HEK293 (cell line): ENCODE measurements around the gene PDGFC.

Experiments
- CTCF ChIA-PET: fragments of 350-600 bp; formaldehyde crosslinking; extraction: SDS; loops from one replicate; lab custom pipeline; 2021; ENCODE audit warnings: antibody characterized with exemption; lab: Yijun Ruan, JAX
- POLR2A ChIA-PET: fragments of 300-600 bp; formaldehyde crosslinking; extraction: SDS; loops from one replicate; lab custom pipeline; 2020; ENCODE audit warnings: antibody characterized with exemption, inconsistent platforms; lab: Yijun Ruan, JAX
- H3K27ac ChIP-seq: fragments of 200-500 bp; sonication (Bioruptor generic); 2 replicates; pipeline ENCODE4 v1.5.1; 2014; ENCODE audit warnings: low read depth, low read length, control low read depth, inconsistent platforms; ENCODE audit errors: extremely low read depth
- H3K36me3 ChIP-seq, 2 experiments: fragments of 200-500 bp in 1 of 2; sonication (Bioruptor generic) in 1 of 2; 1 replicate in 1 of 2; 2 replicates in 1 of 2; pipeline ENCODE4 v1.5.1; 2014 to 2017; ENCODE audit warnings: inconsistent platforms in 2 of 2, low read length in 2 of 2; ENCODE audit not compliant: control insufficient read depth in 2 of 2, insufficient read depth in 1 of 2
- H3K4me1 ChIP-seq: fragments of 200-500 bp; sonication (Bioruptor generic); 2 replicates; pipeline ENCODE4 v1.5.1; 2014; ENCODE audit warnings: mild to moderate bottlenecking, low read length, inconsistent platforms; ENCODE audit not compliant: control insufficient read depth, insufficient read depth
- H3K4me3 ChIP-seq: 2 replicates; pipeline ENCODE4 v1.5.1; 2011; ENCODE audit warnings: low read depth, mild to moderate bottlenecking, control low read depth, low read length, moderate library complexity
- H3K9me3 ChIP-seq: fragments of 200-500 bp; sonication (Bioruptor generic); 2 replicates; pipeline ENCODE4 v1.5.1; 2014; ENCODE audit warnings: low read depth, low read length, inconsistent platforms; ENCODE audit not compliant: control insufficient read depth, insufficient read depth
- BCL11B ChIP-seq: fragments of 450-650 bp; formaldehyde crosslinking; IDR thresholded peaks from 2 replicates; pipeline ENCODE4 v1.5.1; 2016; ENCODE audit warnings: low read depth, missing biosample characterization, missing genetic modification characterization
- GFI1B ChIP-seq: fragments of 450-650 bp; formaldehyde crosslinking; IDR thresholded peaks from 2 replicates; pipeline ENCODE4 v1.5.1; 2016; ENCODE audit warnings: missing biosample characterization, missing genetic modification characterization
- PRDM1 ChIP-seq: fragments of 450-650 bp; formaldehyde crosslinking; IDR thresholded peaks from 2 replicates; pipeline ENCODE4; 2016; ENCODE audit warnings: missing biosample characterization, missing genetic modification characterization
- ZBTB17 ChIP-seq: fragments of 450-650 bp; formaldehyde crosslinking; IDR thresholded peaks from 2 replicates; pipeline ENCODE4 v1.5.1; 2016; ENCODE audit warnings: missing biosample characterization, missing genetic modification characterization
- ZEB2 ChIP-seq: fragments of 450-650 bp; formaldehyde crosslinking; IDR thresholded peaks from 2 replicates; pipeline ENCODE4 v1.5.1; 2016; ENCODE audit warnings: missing biosample characterization, missing genetic modification characterization
- ZNF302 ChIP-seq: fragments of 450-650 bp; formaldehyde crosslinking; IDR thresholded peaks from 2 replicates; pipeline ENCODE4 v1.5.1; 2016; ENCODE audit warnings: missing biosample characterization, missing genetic modification characterization, low read depth
- ZNF416 ChIP-seq: fragments of 450-650 bp; formaldehyde crosslinking; IDR thresholded peaks from 2 replicates; pipeline ENCODE4 v1.5.1; 2016; ENCODE audit warnings: missing biosample characterization, missing genetic modification characterization
- ZNF529 ChIP-seq: fragments of 450-650 bp; formaldehyde crosslinking; IDR thresholded peaks from 2 replicates; pipeline ENCODE4 v1.5.1; 2017; ENCODE audit warnings: missing genetic modification characterization, missing biosample characterization; ENCODE audit not compliant: insufficient replicate concordance
- ZNF548 ChIP-seq: fragments of 450-650 bp; formaldehyde crosslinking; IDR thresholded peaks from 2 replicates; pipeline ENCODE4 v1.5.1; 2016; ENCODE audit warnings: missing biosample characterization, missing genetic modification characterization
- ZNF600 ChIP-seq: fragments of 450-650 bp; formaldehyde crosslinking; IDR thresholded peaks from 2 replicates; pipeline ENCODE4 v1.5.1; 2016; ENCODE audit warnings: missing biosample characterization, missing genetic modification characterization
- TF ChIP-seq, protein P1 (sequence below): fragments of 450-650 bp; formaldehyde crosslinking; IDR thresholded peaks from 2 replicates; pipeline ENCODE4 v1.5.1; 2017; ENCODE audit warnings: missing biosample characterization, missing genetic modification characterization
- TF ChIP-seq, protein P2 (sequence below): fragments of 450-650 bp; formaldehyde crosslinking; IDR thresholded peaks from 2 replicates; pipeline ENCODE4 v1.5.1; 2016; ENCODE audit warnings: missing biosample characterization, missing genetic modification characterization
- TF ChIP-seq, protein P3 (sequence below): fragments of 450-650 bp; formaldehyde crosslinking; IDR thresholded peaks from 2 replicates; pipeline ENCODE4 v1.5.1; 2016; ENCODE audit warnings: missing biosample characterization, missing genetic modification characterization
- TF ChIP-seq, protein P4 (sequence below): fragments of 450-650 bp; formaldehyde crosslinking; IDR thresholded peaks from 2 replicates; pipeline ENCODE4 v1.5.1; 2016; ENCODE audit warnings: missing biosample characterization, missing genetic modification characterization, low read depth
- TF ChIP-seq, protein P5 (sequence below): fragments of 450-650 bp; IDR thresholded peaks from 2 replicates; pipeline ENCODE4 v1.5.1; 2018; ENCODE audit warnings: missing biosample characterization, missing genetic modification characterization
- TF ChIP-seq, protein P6 (sequence below): fragments of 450-650 bp; formaldehyde crosslinking; IDR thresholded peaks from 2 replicates; pipeline ENCODE4 v1.5.1; 2017; ENCODE audit warnings: missing biosample characterization, missing genetic modification characterization

PDGFC gene

DNA sequence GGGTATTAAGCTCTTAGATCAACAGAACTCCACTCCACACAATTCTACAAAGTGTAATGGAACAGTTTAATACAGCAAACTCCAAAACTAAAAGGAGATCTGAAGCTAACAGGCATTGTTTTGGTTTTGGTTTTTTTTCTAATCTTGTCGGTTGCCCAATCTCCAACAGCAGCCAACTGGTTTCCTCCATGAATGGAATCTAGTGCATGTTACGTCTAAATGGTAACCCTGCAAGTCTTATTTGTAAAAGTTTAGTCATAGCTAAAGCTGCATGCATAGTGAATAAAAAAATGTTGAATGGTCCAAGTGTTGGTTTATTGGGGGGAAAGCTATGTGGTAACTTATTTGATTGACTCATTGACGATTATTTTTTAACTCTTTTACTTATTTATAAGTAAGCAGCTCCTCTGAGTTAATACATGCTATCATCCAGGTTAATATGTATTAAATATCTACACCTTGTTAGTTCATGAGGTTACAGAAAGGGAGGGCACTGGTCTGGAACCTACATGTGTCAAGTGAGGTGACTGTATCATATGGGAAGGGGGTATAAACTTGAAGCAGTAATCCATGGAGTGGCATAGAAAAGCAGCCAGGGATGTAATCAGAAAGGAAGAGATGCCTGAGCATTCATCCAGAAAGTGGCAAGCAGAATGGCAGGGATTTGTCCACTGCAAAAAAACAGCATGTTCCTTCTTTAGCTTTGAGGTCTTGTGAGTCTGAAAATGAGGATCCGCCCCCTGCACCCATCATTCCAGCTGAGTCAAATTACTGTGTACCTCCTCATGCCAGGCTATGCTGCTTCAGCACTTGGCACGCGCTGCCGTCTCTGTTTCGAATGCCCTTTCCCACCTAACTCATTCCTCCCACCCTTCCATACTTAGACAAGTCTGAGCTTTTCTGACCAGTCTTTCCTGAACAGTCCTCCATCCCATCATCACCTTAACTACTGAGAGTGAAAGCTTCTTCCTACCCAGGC is 81.7 kb downstream of the PDGFC start:
- ChIA-PET CTCF (no interaction called here), POLR2A (no interaction called here)
- H3K27ac ChIP-seq, result no peak overlapping the region

DNA sequence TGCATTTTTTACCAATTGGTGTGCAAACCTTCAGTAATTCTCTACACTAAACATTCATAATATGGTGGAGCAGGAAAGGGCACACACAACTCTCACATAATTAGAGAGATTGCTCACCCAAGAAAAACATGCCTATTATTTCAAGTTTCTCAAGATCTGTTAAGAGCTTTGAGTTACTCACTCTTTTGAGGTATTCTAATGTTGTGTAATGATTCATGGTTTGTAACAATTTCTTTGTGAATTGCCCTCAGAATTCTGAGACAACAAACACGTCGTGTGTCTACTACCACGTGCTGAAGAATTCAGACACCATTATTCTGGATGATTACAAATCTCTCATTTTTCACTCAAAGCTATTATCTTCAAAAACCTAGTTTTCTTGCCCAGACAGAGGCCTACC is 82.8 kb downstream of the PDGFC start:
- Histone ChIP-seq H3K36me3 (no peaks in the 10 kb centered on the region), H3K9me3 (no peaks in the 10 kb centered on the region), H3K4me3 (no peak overlapping the region), H3K27ac (no peak overlapping the region), H3K4me1 (peaks cover 3% of the 10 kb centered on the region; the same call in 1 of the 2 replicates)
- ChIA-PET CTCF (no interaction called here), POLR2A (no interaction called here)
- TF ChIP-seq ZNF548 (tag by site-specific recombination) (no peak), ZNF600 (no peak), ZNF302 (tag by site-specific recombination) (no peak), GFI1B (tag by site-specific recombination) (no peak), BCL11B (tag by site-specific recombination) (no peak)
- TF ChIP-seq, protein P1, sequence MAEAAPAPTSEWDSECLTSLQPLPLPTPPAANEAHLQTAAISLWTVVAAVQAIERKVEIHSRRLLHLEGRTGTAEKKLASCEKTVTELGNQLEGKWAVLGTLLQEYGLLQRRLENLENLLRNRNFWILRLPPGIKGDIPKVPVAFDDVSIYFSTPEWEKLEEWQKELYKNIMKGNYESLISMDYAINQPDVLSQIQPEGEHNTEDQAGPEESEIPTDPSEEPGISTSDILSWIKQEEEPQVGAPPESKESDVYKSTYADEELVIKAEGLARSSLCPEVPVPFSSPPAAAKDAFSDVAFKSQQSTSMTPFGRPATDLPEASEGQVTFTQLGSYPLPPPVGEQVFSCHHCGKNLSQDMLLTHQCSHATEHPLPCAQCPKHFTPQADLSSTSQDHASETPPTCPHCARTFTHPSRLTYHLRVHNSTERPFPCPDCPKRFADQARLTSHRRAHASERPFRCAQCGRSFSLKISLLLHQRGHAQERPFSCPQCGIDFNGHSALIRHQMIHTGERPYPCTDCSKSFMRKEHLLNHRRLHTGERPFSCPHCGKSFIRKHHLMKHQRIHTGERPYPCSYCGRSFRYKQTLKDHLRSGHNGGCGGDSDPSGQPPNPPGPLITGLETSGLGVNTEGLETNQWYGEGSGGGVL, result no peak
- TF ChIP-seq, protein P2, sequence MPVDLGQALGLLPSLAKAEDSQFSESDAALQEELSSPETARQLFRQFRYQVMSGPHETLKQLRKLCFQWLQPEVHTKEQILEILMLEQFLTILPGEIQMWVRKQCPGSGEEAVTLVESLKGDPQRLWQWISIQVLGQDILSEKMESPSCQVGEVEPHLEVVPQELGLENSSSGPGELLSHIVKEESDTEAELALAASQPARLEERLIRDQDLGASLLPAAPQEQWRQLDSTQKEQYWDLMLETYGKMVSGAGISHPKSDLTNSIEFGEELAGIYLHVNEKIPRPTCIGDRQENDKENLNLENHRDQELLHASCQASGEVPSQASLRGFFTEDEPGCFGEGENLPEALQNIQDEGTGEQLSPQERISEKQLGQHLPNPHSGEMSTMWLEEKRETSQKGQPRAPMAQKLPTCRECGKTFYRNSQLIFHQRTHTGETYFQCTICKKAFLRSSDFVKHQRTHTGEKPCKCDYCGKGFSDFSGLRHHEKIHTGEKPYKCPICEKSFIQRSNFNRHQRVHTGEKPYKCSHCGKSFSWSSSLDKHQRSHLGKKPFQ (tag by site-specific recombination), result no peak
- TF ChIP-seq, protein P3, sequence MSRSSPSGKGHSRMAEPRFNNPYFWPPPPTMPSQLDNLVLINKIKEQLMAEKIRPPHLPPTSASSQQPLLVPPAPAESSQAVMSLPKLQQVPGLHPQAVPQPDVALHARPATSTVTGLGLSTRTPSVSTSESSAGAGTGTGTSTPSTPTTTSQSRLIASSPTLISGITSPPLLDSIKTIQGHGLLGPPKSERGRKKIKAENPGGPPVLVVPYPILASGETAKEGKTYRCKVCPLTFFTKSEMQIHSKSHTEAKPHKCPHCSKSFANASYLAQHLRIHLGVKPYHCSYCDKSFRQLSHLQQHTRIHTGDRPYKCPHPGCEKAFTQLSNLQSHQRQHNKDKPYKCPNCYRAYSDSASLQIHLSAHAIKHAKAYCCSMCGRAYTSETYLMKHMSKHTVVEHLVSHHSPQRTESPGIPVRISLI, result no peak
- TF ChIP-seq, protein P4, sequence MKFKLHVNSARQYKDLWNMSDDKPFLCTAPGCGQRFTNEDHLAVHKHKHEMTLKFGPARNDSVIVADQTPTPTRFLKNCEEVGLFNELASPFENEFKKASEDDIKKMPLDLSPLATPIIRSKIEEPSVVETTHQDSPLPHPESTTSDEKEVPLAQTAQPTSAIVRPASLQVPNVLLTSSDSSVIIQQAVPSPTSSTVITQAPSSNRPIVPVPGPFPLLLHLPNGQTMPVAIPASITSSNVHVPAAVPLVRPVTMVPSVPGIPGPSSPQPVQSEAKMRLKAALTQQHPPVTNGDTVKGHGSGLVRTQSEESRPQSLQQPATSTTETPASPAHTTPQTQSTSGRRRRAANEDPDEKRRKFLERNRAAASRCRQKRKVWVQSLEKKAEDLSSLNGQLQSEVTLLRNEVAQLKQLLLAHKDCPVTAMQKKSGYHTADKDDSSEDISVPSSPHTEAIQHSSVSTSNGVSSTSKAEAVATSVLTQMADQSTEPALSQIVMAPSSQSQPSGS (tag by site-specific recombination), result no peak
- TF ChIP-seq, protein P5, sequence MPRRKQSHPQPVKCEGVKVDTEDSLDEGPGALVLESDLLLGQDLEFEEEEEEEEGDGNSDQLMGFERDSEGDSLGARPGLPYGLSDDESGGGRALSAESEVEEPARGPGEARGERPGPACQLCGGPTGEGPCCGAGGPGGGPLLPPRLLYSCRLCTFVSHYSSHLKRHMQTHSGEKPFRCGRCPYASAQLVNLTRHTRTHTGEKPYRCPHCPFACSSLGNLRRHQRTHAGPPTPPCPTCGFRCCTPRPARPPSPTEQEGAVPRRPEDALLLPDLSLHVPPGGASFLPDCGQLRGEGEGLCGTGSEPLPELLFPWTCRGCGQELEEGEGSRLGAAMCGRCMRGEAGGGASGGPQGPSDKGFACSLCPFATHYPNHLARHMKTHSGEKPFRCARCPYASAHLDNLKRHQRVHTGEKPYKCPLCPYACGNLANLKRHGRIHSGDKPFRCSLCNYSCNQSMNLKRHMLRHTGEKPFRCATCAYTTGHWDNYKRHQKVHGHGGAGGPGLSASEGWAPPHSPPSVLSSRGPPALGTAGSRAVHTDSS (tag by site-specific recombination), result no peak
- TF ChIP-seq, protein P6, sequence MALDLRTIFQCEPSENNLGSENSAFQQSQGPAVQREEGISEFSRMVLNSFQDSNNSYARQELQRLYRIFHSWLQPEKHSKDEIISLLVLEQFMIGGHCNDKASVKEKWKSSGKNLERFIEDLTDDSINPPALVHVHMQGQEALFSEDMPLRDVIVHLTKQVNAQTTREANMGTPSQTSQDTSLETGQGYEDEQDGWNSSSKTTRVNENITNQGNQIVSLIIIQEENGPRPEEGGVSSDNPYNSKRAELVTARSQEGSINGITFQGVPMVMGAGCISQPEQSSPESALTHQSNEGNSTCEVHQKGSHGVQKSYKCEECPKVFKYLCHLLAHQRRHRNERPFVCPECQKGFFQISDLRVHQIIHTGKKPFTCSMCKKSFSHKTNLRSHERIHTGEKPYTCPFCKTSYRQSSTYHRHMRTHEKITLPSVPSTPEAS, result no peak

More for the DNA sequence above, 81.7 kb downstream of the PDGFC start:
- H3K4me1 ChIP-seq, result peaks cover 5% of the 10 kb centered on the region; the same call in 1 of the 2 replicates
- TF ChIP-seq ZNF529 (tag by site-specific recombination), result no peak
- no peak for TF ChIP-seq ZEB2 (tag by site-specific recombination)
- TF ChIP-seq ZBTB17, result no peak
- TF ChIP-seq ZNF416, result no peak
- no peak for TF ChIP-seq PRDM1 (tag by site-specific recombination)
- TF ChIP-seq, all 188 proteins: peak for 0
- Histone ChIP-seq H3K4me3 (no peak overlapping the region), H3K9me3 (no peaks in the 10 kb centered on the region), H3K36me3 (no peaks in the 10 kb centered on the region)
